Measurements from ENCODE around the gene AP4S1. TPM values are rescaled to one million over a fixed set of nuclear protein-coding genes. Genes with fewer than 3 reads are reported as not detected.
"Not testable (repeated sequence)": the region's sequence is repeated elsewhere in the genome, so short reads cannot be mapped to it uniquely, and the experiment has no call there.

AP4S1 gene
- total RNA-seq, 3 donors from 2014 or later = 11.5 to 12.8 (median 12.2) TPM

GRCh38 chr14:31071151-31071550 is 45.7 kb downstream of the AP4S1 start:
- DNase-seq = no peak
- Mint-ChIP-seq H3K4me1 (ENCODE audit: low read depth) (no peaks in the 10 kb centered on the region), H3K36me3 (ENCODE audit: insufficient read depth) (peaks cover 30% of the 10 kb centered on the region), H3K4me3 (no peak overlapping the region), H3K27me3 (ENCODE audit: low read depth) (no peaks in the 10 kb centered on the region), H3K9me3 (peaks cover 5% of the 10 kb centered on the region)
- ATAC-seq = no peak

- DNase-seq = no peak
- Mint-ChIP-seq H3K36me3 (ENCODE audit: insufficient read depth) (peaks cover 24% of the 10 kb centered on the region), H3K27me3 (ENCODE audit: low read depth) (no peaks in the 10 kb centered on the region)
Observed at GRCh38 chr14:31075144-31075543, 49.7 kb downstream of the AP4S1 start.

GRCh38 chr14:31078766-31079165 is 53.3 kb downstream of the AP4S1 start:
- no peaks in the 10 kb centered on the region for H3K27me3 Mint-ChIP-seq (ENCODE audit: low read depth)
- no peak for DNase-seq

More at GRCh38 chr14:31075144-31075543, 49.7 kb downstream of the AP4S1 start:
- H3K9me3 Mint-ChIP-seq = peaks cover 5% of the 10 kb centered on the region
- no peak for ATAC-seq
- H3K4me1 Mint-ChIP-seq (ENCODE audit: low read depth) = no peaks in the 10 kb centered on the region
- H3K4me3 Mint-ChIP-seq = no peak overlapping the region

GRCh38 chr14:31080056-31080455 is 54.6 kb downstream of the AP4S1 start:
- H3K4me1 Mint-ChIP-seq (ENCODE audit: low read depth) = no peaks in the 10 kb centered on the region
- H3K27me3 Mint-ChIP-seq (ENCODE audit: low read depth) = no peaks in the 10 kb centered on the region
- H3K36me3 Mint-ChIP-seq (ENCODE audit: insufficient read depth) = peaks cover 16% of the 10 kb centered on the region
- peaks cover 3% of the 10 kb centered on the region for H3K9me3 Mint-ChIP-seq
- H3K4me3 Mint-ChIP-seq = no peak overlapping the region
- ATAC-seq = no peak
- DNase-seq = no peak

More at GRCh38 chr14:31078766-31079165, 53.3 kb downstream of the AP4S1 start:
- H3K36me3 Mint-ChIP-seq (ENCODE audit: insufficient read depth) = peaks cover 15% of the 10 kb centered on the region
- no peak overlapping the region for H3K4me3 Mint-ChIP-seq
- no peak for ATAC-seq
- H3K9me3 Mint-ChIP-seq = peaks cover 5% of the 10 kb centered on the region
- no peaks in the 10 kb centered on the region for H3K4me1 Mint-ChIP-seq (ENCODE audit: low read depth)

GRCh38 chr14:31080484-31080883 is 55.0 kb downstream of the AP4S1 start:
- peaks cover 11% of the 10 kb centered on the region for H3K36me3 Mint-ChIP-seq (ENCODE audit: insufficient read depth)
- ATAC-seq = no peak

GRCh38 chr14:31083781-31084180 is 58.3 kb downstream of the AP4S1 start:
- DNase-seq (no peak), ATAC-seq (no peak)
- Mint-ChIP-seq H3K36me3 (ENCODE audit: insufficient read depth) (peaks cover 2% of the 10 kb centered on the region), H3K4me3 (no peak overlapping the region), H3K27me3 (ENCODE audit: low read depth) (no peaks in the 10 kb centered on the region), H3K4me1 (ENCODE audit: low read depth) (no peaks in the 10 kb centered on the region), H3K9me3 (no peaks in the 10 kb centered on the region)

More at GRCh38 chr14:31080484-31080883, 55.0 kb downstream of the AP4S1 start:
- no peak for DNase-seq
- Mint-ChIP-seq H3K27me3 (ENCODE audit: low read depth) (no peaks in the 10 kb centered on the region), H3K9me3 (no peaks in the 10 kb centered on the region), H3K4me3 (no peak overlapping the region), H3K4me1 (ENCODE audit: low read depth) (no peaks in the 10 kb centered on the region)

- Mint-ChIP-seq H3K36me3 (ENCODE audit: insufficient read depth) (peaks cover 2% of the 10 kb centered on the region), H3K9me3 (no peaks in the 10 kb centered on the region), H3K4me1 (ENCODE audit: low read depth) (no peaks in the 10 kb centered on the region), H3K4me3 (no peak overlapping the region), H3K27me3 (ENCODE audit: low read depth) (no peaks in the 10 kb centered on the region)
- no peak for DNase-seq
- ATAC-seq = no peak
Observed at GRCh38 chr14:31084385-31084784, 58.9 kb downstream of the AP4S1 start.

- Mint-ChIP-seq H3K27me3 (ENCODE audit: low read depth) (no peaks in the 10 kb centered on the region), H3K36me3 (ENCODE audit: insufficient read depth) (peaks cover 2% of the 10 kb centered on the region), H3K4me1 (ENCODE audit: low read depth) (no peaks in the 10 kb centered on the region), H3K4me3 (no peak overlapping the region), H3K9me3 (no peaks in the 10 kb centered on the region)
- no peak for DNase-seq
- no peak for ATAC-seq
Observed at GRCh38 chr14:31085027-31085426, 59.6 kb downstream of the AP4S1 start.

GRCh38 chr14:31086466-31086865 is 61.0 kb downstream of the AP4S1 start:
- not testable (repeated sequence) for H3K4me1 Mint-ChIP-seq (ENCODE audit: low read depth)

GRCh38 chr14:31090883-31091764 is 65.7 kb downstream of the AP4S1 start:
- no peak for DNase-seq
- Mint-ChIP-seq H3K27me3 (ENCODE audit: low read depth) (no peaks in the 10 kb centered on the region), H3K36me3 (ENCODE audit: insufficient read depth) (peaks cover 7% of the 10 kb centered on the region), H3K4me1 (ENCODE audit: low read depth) (no peaks in the 10 kb centered on the region), H3K4me3 (no peak overlapping the region), H3K9me3 (no peaks in the 10 kb centered on the region)
- no peak for ATAC-seq

More at GRCh38 chr14:31086466-31086865, 61.0 kb downstream of the AP4S1 start:
- not testable (repeated sequence) for H3K9me3 Mint-ChIP-seq; H3K36me3 Mint-ChIP-seq (ENCODE audit: insufficient read depth); ATAC-seq; H3K4me3 Mint-ChIP-seq; DNase-seq; H3K27me3 Mint-ChIP-seq (ENCODE audit: low read depth)

GRCh38 chr14:31092160-31092708 is 66.8 kb downstream of the AP4S1 start:
- Mint-ChIP-seq H3K27me3 (ENCODE audit: low read depth) (no peaks in the 10 kb centered on the region), H3K36me3 (ENCODE audit: insufficient read depth) (peaks cover 7% of the 10 kb centered on the region), H3K4me1 (ENCODE audit: low read depth) (no peaks in the 10 kb centered on the region), H3K4me3 (no peak overlapping the region), H3K9me3 (no peaks in the 10 kb centered on the region)
- ATAC-seq (no peak), DNase-seq (no peak)

- not testable (repeated sequence) for H3K9me3 Mint-ChIP-seq
Observed at GRCh38 chr14:31093884-31094839, 68.7 kb downstream of the AP4S1 start.

GRCh38 chr14:31095817-31096216 is 70.4 kb downstream of the AP4S1 start:
- H3K27me3 Mint-ChIP-seq (ENCODE audit: low read depth); H3K4me3 Mint-ChIP-seq; H3K9me3 Mint-ChIP-seq; ATAC-seq; DNase-seq; H3K4me1 Mint-ChIP-seq (ENCODE audit: low read depth): not testable (repeated sequence)
- H3K36me3 Mint-ChIP-seq (ENCODE audit: insufficient read depth) = peaks cover 20% of the 10 kb centered on the region

More at GRCh38 chr14:31093884-31094839, 68.7 kb downstream of the AP4S1 start:
- H3K27me3 Mint-ChIP-seq (ENCODE audit: low read depth); ATAC-seq; H3K4me3 Mint-ChIP-seq; DNase-seq; H3K4me1 Mint-ChIP-seq (ENCODE audit: low read depth): not testable (repeated sequence)
- peaks cover 16% of the 10 kb centered on the region for H3K36me3 Mint-ChIP-seq (ENCODE audit: insufficient read depth)

GRCh38 chr14:31096255-31096654 is 70.8 kb downstream of the AP4S1 start:
- H3K4me1 Mint-ChIP-seq (ENCODE audit: low read depth) = no peaks in the 10 kb centered on the region
- peaks cover 22% of the 10 kb centered on the region for H3K36me3 Mint-ChIP-seq (ENCODE audit: insufficient read depth)
- no peak for ATAC-seq

More at GRCh38 chr14:31096255-31096654, 70.8 kb downstream of the AP4S1 start:
- Mint-ChIP-seq H3K27me3 (ENCODE audit: low read depth) (no peaks in the 10 kb centered on the region), H3K4me3 (no peak overlapping the region), H3K9me3 (no peaks in the 10 kb centered on the region)
- DNase-seq = no peak

Data from activated T-cell treated with anti-CD3 and anti-CD28 coated beads, Interleukin-2, amount 50 U/mL, for 4 hours (primary cell).